ENCODE data around the gene FILIP1.

FILIP1 gene

GRCh38 chr6:75409928-75410327 lies 83.7 kb downstream of the FILIP1 start:
- no peak overlapping the region for H3K18ac ChIP-seq (ENCODE audit: low read length)
- no peaks in the 10 kb centered on the region for H3K79me2 ChIP-seq (ENCODE audit: control insufficient read depth, insufficient read depth, low read length, poor library complexity)

GRCh38 chr6:75409286-75409685 lies 84.3 kb downstream of the FILIP1 start:
- H4K8ac ChIP-seq (ENCODE audit: low read depth, low read length): no peak overlapping the region
- no peak overlapping the region for H4K91ac ChIP-seq (ENCODE audit: low read depth, low read length)
- H3K23ac ChIP-seq (ENCODE audit: low read length): no peak overlapping the region
- no peak overlapping the region for H3K14ac ChIP-seq (ENCODE audit: low read length)
- no peak overlapping the region for H4K12ac ChIP-seq (ENCODE audit: low read depth, low read length)
- no peak overlapping the region for H2AFZ ChIP-seq (ENCODE audit: insufficient read depth, low read length, poor library complexity)
- H2BK120ac ChIP-seq (ENCODE audit: insufficient read depth, low read length, poor library complexity): no peak overlapping the region
- no peak for DNase-seq
- no peak overlapping the region for H3K9ac ChIP-seq (ENCODE audit: low read length)
- no peak overlapping the region for H2BK12ac ChIP-seq (ENCODE audit: low read length)
- H3K27ac ChIP-seq (ENCODE audit: low read depth, low read length): no peak overlapping the region
- H3K79me2 ChIP-seq (ENCODE audit: control insufficient read depth, insufficient read depth, low read length, poor library complexity): no peaks in the 10 kb centered on the region
- H3K18ac ChIP-seq (ENCODE audit: low read length): no peak overlapping the region
- H3K4ac ChIP-seq (ENCODE audit: low read depth, low read length): no peak overlapping the region
- H3K4me2 ChIP-seq (ENCODE audit: low read length): no peak overlapping the region
- H3K27me3 ChIP-seq (ENCODE audit: insufficient read depth, low read length): no peaks in the 10 kb centered on the region
- H2AK5ac ChIP-seq (ENCODE audit: low read length): no peak overlapping the region
- no peak overlapping the region for H2BK5ac ChIP-seq (ENCODE audit: low read depth, low read length, poor library complexity)
- no peaks in the 10 kb centered on the region for H3K36me3 ChIP-seq (ENCODE audit: control insufficient read depth in 1 of 2, insufficient read depth in 2 of 2, low read length in 2 of 2)
- WGBS (ENCODE audit: extremely low coverage, insufficient coverage, insufficient read length): no CpG with 5 or more reads among the region's 3 CpGs
- H3K4me3 ChIP-seq (ENCODE audit: low read depth, low read length): no peak overlapping the region
- H3K79me1 ChIP-seq (ENCODE audit: low read length): no peaks in the 10 kb centered on the region
- H3K4me1 ChIP-seq (ENCODE audit: control insufficient read depth in 1 of 2, insufficient read depth in 2 of 2, low read length in 2 of 2): peaks cover 0 to under 1% of the 10 kb centered on the region in 2 experiments
- no peaks in the 10 kb centered on the region for H3K9me3 ChIP-seq (ENCODE audit: insufficient read depth, low read depth, low read length)

More at GRCh38 chr6:75409928-75410327, 83.7 kb downstream of the FILIP1 start:
- H3K79me1 ChIP-seq (ENCODE audit: low read length): no peaks in the 10 kb centered on the region
- no peak overlapping the region for H3K27ac ChIP-seq (ENCODE audit: low read depth, low read length)
- no peak overlapping the region for H3K4me2 ChIP-seq (ENCODE audit: low read length)
- no peak overlapping the region for H3K23ac ChIP-seq (ENCODE audit: low read length)
- no peak overlapping the region for H2AK5ac ChIP-seq (ENCODE audit: low read length)
- H3K4ac ChIP-seq (ENCODE audit: low read depth, low read length): no peak overlapping the region
- H2AFZ ChIP-seq (ENCODE audit: insufficient read depth, low read length, poor library complexity): no peak overlapping the region
- no peak overlapping the region for H4K12ac ChIP-seq (ENCODE audit: low read depth, low read length)
- H3K9me3 ChIP-seq (ENCODE audit: insufficient read depth, low read depth, low read length): no peaks in the 10 kb centered on the region
- no peak overlapping the region for H4K8ac ChIP-seq (ENCODE audit: low read depth, low read length)
- no peak overlapping the region for H3K14ac ChIP-seq (ENCODE audit: low read length)
- no peaks in the 10 kb centered on the region for H3K27me3 ChIP-seq (ENCODE audit: insufficient read depth, low read length)
- H2BK12ac ChIP-seq (ENCODE audit: low read length): no peak overlapping the region
- no peak overlapping the region for H3K9ac ChIP-seq (ENCODE audit: low read length)
- no peaks in the 10 kb centered on the region for H3K4me1 ChIP-seq (ENCODE audit: control insufficient read depth in 1 of 2, insufficient read depth in 2 of 2, low read length in 2 of 2)
- no peak for DNase-seq
- H2BK5ac ChIP-seq (ENCODE audit: low read depth, low read length, poor library complexity): no peak overlapping the region
- no peaks in the 10 kb centered on the region for H3K36me3 ChIP-seq (ENCODE audit: control insufficient read depth in 1 of 2, insufficient read depth in 2 of 2, low read length in 2 of 2)
- no peak overlapping the region for H3K4me3 ChIP-seq (ENCODE audit: low read depth, low read length)
- no peak overlapping the region for H4K91ac ChIP-seq (ENCODE audit: low read depth, low read length)
- no peak overlapping the region for H2BK120ac ChIP-seq (ENCODE audit: insufficient read depth, low read length, poor library complexity)

- Histone ChIP-seq H3K4me1 (ENCODE audit: control insufficient read depth in 1 of 2, insufficient read depth in 2 of 2, low read length in 2 of 2) (peaks cover 5 to 6% of the 10 kb centered on the region in 2 experiments), H2AFZ (ENCODE audit: insufficient read depth, low read length, poor library complexity) (no peak overlapping the region), H3K36me3 (ENCODE audit: control insufficient read depth in 1 of 2, insufficient read depth in 2 of 2, low read length in 2 of 2) (no peaks in the 10 kb centered on the region), H3K23ac (ENCODE audit: low read length) (no peak overlapping the region), H2BK5ac (ENCODE audit: low read depth, low read length, poor library complexity) (no peak overlapping the region), H3K27ac (ENCODE audit: low read depth, low read length) (peak overlapping the region; percentile 20), H4K91ac (ENCODE audit: low read depth, low read length) (no peak overlapping the region), H3K14ac (ENCODE audit: low read length) (no peak overlapping the region), H3K18ac (ENCODE audit: low read length) (no peak overlapping the region), H2AK5ac (ENCODE audit: low read length) (no peak overlapping the region), H3K4me2 (ENCODE audit: low read length) (no peak overlapping the region), H2BK12ac (ENCODE audit: low read length) (no peak overlapping the region), H3K9me3 (ENCODE audit: insufficient read depth, low read depth, low read length) (no peaks in the 10 kb centered on the region), H3K27me3 (ENCODE audit: insufficient read depth, low read length) (no peaks in the 10 kb centered on the region), H3K79me1 (ENCODE audit: low read length) (peaks cover 4% of the 10 kb centered on the region), H3K4me3 (ENCODE audit: low read depth, low read length) (no peak overlapping the region), H3K79me2 (ENCODE audit: control insufficient read depth, insufficient read depth, low read length, poor library complexity) (no peaks in the 10 kb centered on the region), H4K12ac (ENCODE audit: low read depth, low read length) (no peak overlapping the region), H2BK120ac (ENCODE audit: insufficient read depth, low read length, poor library complexity) (peak overlapping the region; percentile 45), H3K9ac (ENCODE audit: low read length) (no peak overlapping the region), H3K4ac (ENCODE audit: low read depth, low read length) (no peak overlapping the region), H4K8ac (ENCODE audit: low read depth, low read length) (no peak overlapping the region)
- no CpG with 5 or more reads among the region's 3 CpGs for WGBS (ENCODE audit: extremely low coverage, insufficient coverage, insufficient read length)
- peak; percentile 22 to 86 for DNase-seq
These were observed 90.0 kb downstream of the FILIP1 start for GRCh38 chr6:75403563-75404080.

- Histone ChIP-seq H4K8ac (ENCODE audit: low read depth, low read length) (no peak overlapping the region), H3K4ac (ENCODE audit: low read depth, low read length) (no peak overlapping the region), H3K4me3 (ENCODE audit: low read depth, low read length) (no peak overlapping the region), H3K27me3 (ENCODE audit: insufficient read depth, low read length) (no peaks in the 10 kb centered on the region), H2AFZ (ENCODE audit: insufficient read depth, low read length, poor library complexity) (no peak overlapping the region), H3K36me3 (ENCODE audit: control insufficient read depth in 1 of 2, insufficient read depth in 2 of 2, low read length in 2 of 2) (no peaks in the 10 kb centered on the region), H2BK5ac (ENCODE audit: low read depth, low read length, poor library complexity) (no peak overlapping the region), H3K4me2 (ENCODE audit: low read length) (no peak overlapping the region), H3K79me2 (ENCODE audit: control insufficient read depth, insufficient read depth, low read length, poor library complexity) (no peaks in the 10 kb centered on the region), H3K14ac (ENCODE audit: low read length) (no peak overlapping the region), H3K18ac (ENCODE audit: low read length) (no peak overlapping the region), H3K9ac (ENCODE audit: low read length) (no peak overlapping the region), H4K91ac (ENCODE audit: low read depth, low read length) (no peak overlapping the region), H2AK5ac (ENCODE audit: low read length) (no peak overlapping the region), H3K79me1 (ENCODE audit: low read length) (peaks cover 4% of the 10 kb centered on the region), H2BK120ac (ENCODE audit: insufficient read depth, low read length, poor library complexity) (no peak overlapping the region), H3K9me3 (ENCODE audit: insufficient read depth, low read depth, low read length) (no peaks in the 10 kb centered on the region), H3K4me1 (ENCODE audit: control insufficient read depth in 1 of 2, insufficient read depth in 2 of 2, low read length in 2 of 2) (peaks cover 5 to 6% of the 10 kb centered on the region in 2 experiments), H4K12ac (ENCODE audit: low read depth, low read length) (no peak overlapping the region), H2BK12ac (ENCODE audit: low read length) (no peak overlapping the region), H3K27ac (ENCODE audit: low read depth, low read length) (no peak overlapping the region), H3K23ac (ENCODE audit: low read length) (no peak overlapping the region)
- WGBS (ENCODE audit: extremely low coverage, insufficient coverage, insufficient read length): no CpG with 5 or more reads among the region's 3 CpGs
- peak; percentile 23 to 58 for DNase-seq
These were observed 91.3 kb downstream of the FILIP1 start for GRCh38 chr6:75402296-75402695.
